Adrenal gland (tissue), 12 donors: Measurements from ENCODE around the gene RBX1. TPM values are rescaled to one million over a fixed set of nuclear protein-coding genes. Genes with fewer than 3 reads are reported as not detected.

Experiments used
- DNase-seq, 7 donors: peaks; one replicate each; pipeline ENCODE4 v3.0.0-alpha.2; 2019 to 2020
- H3K27ac ChIP-seq, 5 donors: fragments of 200-600 bp; sonication (generic) in 4 of 5; 1 replicate in 3 of 5; 2 replicates in 2 of 5; pipeline versions ENCODE4 v1.5.1 to v1.8.0; 2016 to 2020; ENCODE audit warnings: mild to moderate bottlenecking in 1 of 5
- H3K27me3 ChIP-seq: fragments of 200-600 bp; 2 replicates; pipeline ENCODE4 v1.8.0; 2021
- H3K36me3 ChIP-seq, 2 donors: fragments of 200-600 bp; replicated peaks in 1 of 2; 1 replicate in 1 of 2; 2 replicates in 1 of 2; pipeline versions ENCODE4 v1.5.1 to v1.8.0; 2018 to 2022
- H3K4me1 ChIP-seq, 2 donors: fragments of 200-600 bp; replicated peaks in 1 of 2; 1 replicate in 1 of 2; 2 replicates in 1 of 2; pipeline versions ENCODE4 v1.5.1 to v1.8.0; 2018 to 2021
- H3K4me3 ChIP-seq, 4 donors: fragments of 200-600 bp; sonication (generic) in 3 of 4; one replicate each; pipeline ENCODE4 v1.5.1; 2016 to 2018
- H3K9me3 ChIP-seq, 3 donors: fragments of 200-600 bp; sonication (generic) in 1 of 3; replicated peaks in 1 of 3; 1 replicate in 2 of 3; 2 replicates in 1 of 3; pipeline versions ENCODE4 v1.5.1 to v1.8.0; 2016 to 2021
- POLR2A ChIP-seq, 2 donors: fragments of 450-650 bp; IDR thresholded peaks; one replicate each; pipeline ENCODE4 v1.6.1; 2017; ENCODE audit warnings: antibody characterized with exemption in 2 of 2, mild to moderate bottlenecking in 2 of 2, moderate library complexity in 1 of 2
- WGBS, 4 donors: extraction: QIAGEN DNeasy Blood & Tissue Kit in 2 of 4; methylation state at CpG; one replicate each; pipeline versions ENCODE4 v1.1.5 to v1.1.7; 2013 to 2017; 5-methylcytosine and 5-hydroxymethylcytosine counted together
- intact Hi-C, 2 donors: fragments of 100-400 bp; cut with DNase I; formaldehyde crosslinking; loops; one replicate each; pipeline versions ENCODE4 v1.14.1 to v1.15.0; 2022 to 2023
- polyA plus RNA-seq, 3 donors: library from polyadenylated mRNA; stranded (reverse); fragments of 200-250 nt in 2 of 3; fragments of 350-450 nt in 1 of 3; fragmentation: Illumina TruSeq in 1 of 3; extraction: RNeasy Lipid Tissue Mini Kit (QIAGEN cat#74804) in 1 of 3; gene quantifications; one replicate each; pipeline ENCODE4 v1.2.3, GENCODE V29; 2013 to 2014
- total RNA-seq, 9 donors: library from RNA; depleted of rRNA in 4 of 9; stranded (reverse); fragments of >200 nt in 4 of 9; fragments of 120-200 nt in 1 of 9; fragmentation: NEBNext Ultra II Directional in 1 of 9; extraction: Animal tissue kit (Norgen Biotek cat#: 25700) in 1 of 9; gene quantifications; one replicate each; pipeline versions ENCODE4 v1.1.0 to v1.2.4, GENCODE V29; 2013 to 2023
- TF ChIP-seq, protein P1 (sequence below), 6 experiments: fragments of 450-650 bp in 4 of 6; fragments of 200-600 bp in 2 of 6; sonication (generic) in 1 of 6; IDR thresholded peaks; 1 replicate in 5 of 6; 2 replicates in 1 of 6; pipeline versions ENCODE4 v1.5.1 to v1.8.0; 2016 to 2021; ENCODE audit warnings: antibody characterized with exemption in 6 of 6, mild to moderate bottlenecking in 2 of 6, moderate library complexity in 1 of 6
- donor health status: healthy with polysubstance abuse.
- donor health status: Bipolar disorder and iron deficiency.
- donor health status: DM: yes; HTN: yes; CAD: no.
- donor health status: DM: no; HTN: no; CAD: no.
- donor health status: DM: no; HTN: no; CAD: no.
- donor health status: DM: yes; HTN: yes; CAD: no.

RBX1 gene
- total and polyA plus RNA-seq, 12 donors: 26.8 to 144 (median 56.6) TPM

DNA sequence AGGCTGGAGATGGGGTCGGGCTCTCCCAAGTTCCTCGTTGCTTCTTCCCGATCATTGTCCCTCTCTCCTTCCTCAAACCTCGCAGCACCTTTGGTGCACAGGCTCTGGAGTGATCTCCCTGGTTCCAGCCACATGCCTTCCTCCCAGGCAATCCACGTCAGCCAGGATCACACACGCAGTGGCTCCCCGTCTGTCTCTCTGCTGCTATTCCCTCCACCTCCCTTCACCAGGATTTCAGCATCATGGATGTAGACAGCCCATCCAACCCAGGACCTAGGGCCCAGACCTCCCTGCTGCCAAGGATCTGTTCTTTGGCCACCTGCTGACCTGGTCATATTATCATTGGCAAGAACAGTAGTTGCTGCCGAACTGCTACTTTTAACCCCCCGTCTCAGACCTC lies 40.1 kb downstream of the RBX1 start:
- intact Hi-C loops: no loop called here
- 73 to 78% (median 74%) methylated on average over 9 of the region's 9 CpGs for WGBS, 4 donors
- DNase-seq: no peak
- TF ChIP-seq, protein P1, sequence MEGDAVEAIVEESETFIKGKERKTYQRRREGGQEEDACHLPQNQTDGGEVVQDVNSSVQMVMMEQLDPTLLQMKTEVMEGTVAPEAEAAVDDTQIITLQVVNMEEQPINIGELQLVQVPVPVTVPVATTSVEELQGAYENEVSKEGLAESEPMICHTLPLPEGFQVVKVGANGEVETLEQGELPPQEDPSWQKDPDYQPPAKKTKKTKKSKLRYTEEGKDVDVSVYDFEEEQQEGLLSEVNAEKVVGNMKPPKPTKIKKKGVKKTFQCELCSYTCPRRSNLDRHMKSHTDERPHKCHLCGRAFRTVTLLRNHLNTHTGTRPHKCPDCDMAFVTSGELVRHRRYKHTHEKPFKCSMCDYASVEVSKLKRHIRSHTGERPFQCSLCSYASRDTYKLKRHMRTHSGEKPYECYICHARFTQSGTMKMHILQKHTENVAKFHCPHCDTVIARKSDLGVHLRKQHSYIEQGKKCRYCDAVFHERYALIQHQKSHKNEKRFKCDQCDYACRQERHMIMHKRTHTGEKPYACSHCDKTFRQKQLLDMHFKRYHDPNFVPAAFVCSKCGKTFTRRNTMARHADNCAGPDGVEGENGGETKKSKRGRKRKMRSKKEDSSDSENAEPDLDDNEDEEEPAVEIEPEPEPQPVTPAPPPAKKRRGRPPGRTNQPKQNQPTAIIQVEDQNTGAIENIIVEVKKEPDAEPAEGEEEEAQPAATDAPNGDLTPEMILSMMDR (IDR thresholded peaks at IDR 0.05): no peak
- no peak for TF ChIP-seq POLR2A (IDR thresholded peaks at IDR 0.05)
- H3K9me3 ChIP-seq: no peaks in the 10 kb centered on the region
- no peaks in the 10 kb centered on the region for H3K36me3 ChIP-seq
- H3K27ac ChIP-seq: no peak overlapping the region
- no peak overlapping the region for H3K4me3 ChIP-seq
- no peaks in the 10 kb centered on the region for H3K4me1 ChIP-seq
- H3K27me3 ChIP-seq: peaks cover 6% of the 10 kb centered on the region

DNA sequence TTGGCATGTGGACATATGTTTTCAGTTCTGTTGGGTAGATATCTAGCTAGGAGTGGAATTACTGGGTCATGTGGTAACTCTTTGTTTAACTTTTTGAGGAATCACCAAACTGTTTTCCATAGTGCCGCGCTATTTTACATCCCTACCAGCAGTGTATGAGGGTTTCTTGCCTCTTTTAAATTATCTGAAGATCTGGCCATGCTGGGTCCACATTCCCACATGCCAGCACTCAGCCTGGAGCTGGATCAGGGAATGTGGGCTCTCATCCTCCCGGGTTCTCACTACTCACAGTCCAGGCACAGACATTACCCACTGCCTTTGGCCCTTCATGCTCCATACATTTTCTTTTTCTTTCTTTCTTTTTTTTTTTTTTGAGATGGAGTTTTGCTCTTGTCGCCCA lies 44.6 kb downstream of the RBX1 start:
- TF ChIP-seq POLR2A (IDR thresholded peaks at IDR 0.05): no peak
- TF ChIP-seq, protein P1 (IDR thresholded peaks at IDR 0.05): no peak
- H3K36me3 ChIP-seq: no peaks in the 10 kb centered on the region
- no peak for DNase-seq
- no peak overlapping the region for H3K4me3 ChIP-seq
- WGBS, 4 donors: 89 to 97% (median 92%) methylated on average over 4 of the region's 4 CpGs
- intact Hi-C loops: no loop called here
- peaks cover 6% of the 10 kb centered on the region for H3K27me3 ChIP-seq
- no peak overlapping the region for H3K27ac ChIP-seq
- H3K4me1 ChIP-seq: no peaks in the 10 kb centered on the region
- H3K9me3 ChIP-seq: no peaks in the 10 kb centered on the region

DNA sequence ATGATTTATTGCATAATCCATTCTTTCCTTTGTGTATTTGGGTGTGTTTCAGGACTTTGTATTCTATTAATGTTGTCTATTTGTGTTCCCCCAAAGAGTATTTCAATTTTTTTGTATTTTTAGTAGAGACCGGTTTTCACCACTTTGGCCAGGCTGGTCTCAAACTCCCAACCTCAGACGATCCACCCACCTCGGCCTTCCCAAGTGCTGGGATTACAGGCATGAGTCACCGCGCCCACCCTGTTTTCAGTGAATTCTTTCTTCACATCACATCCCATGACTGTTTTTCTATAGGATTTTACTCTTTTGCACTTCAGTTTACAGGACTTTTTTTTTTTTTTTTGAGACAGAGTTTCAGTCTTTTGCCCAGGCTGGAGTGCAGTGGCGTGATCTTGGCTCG lies 46.3 kb downstream of the RBX1 start:
- intact Hi-C loops: no loop called here
- Histone ChIP-seq H3K36me3 (no peaks in the 10 kb centered on the region), H3K4me3 (no peak overlapping the region), H3K4me1 (no peaks in the 10 kb centered on the region), H3K27ac (no peak overlapping the region), H3K27me3 (peaks cover under 1% of the 10 kb centered on the region), H3K9me3 (no peaks in the 10 kb centered on the region)
- DNase-seq: no peak
- no peak for TF ChIP-seq POLR2A (IDR thresholded peaks at IDR 0.05)
- TF ChIP-seq, protein P1 (IDR thresholded peaks at IDR 0.05): no peak
- WGBS, 4 donors: 88 to 92% (median 89%) methylated on average over 7 of the region's 7 CpGs

DNA sequence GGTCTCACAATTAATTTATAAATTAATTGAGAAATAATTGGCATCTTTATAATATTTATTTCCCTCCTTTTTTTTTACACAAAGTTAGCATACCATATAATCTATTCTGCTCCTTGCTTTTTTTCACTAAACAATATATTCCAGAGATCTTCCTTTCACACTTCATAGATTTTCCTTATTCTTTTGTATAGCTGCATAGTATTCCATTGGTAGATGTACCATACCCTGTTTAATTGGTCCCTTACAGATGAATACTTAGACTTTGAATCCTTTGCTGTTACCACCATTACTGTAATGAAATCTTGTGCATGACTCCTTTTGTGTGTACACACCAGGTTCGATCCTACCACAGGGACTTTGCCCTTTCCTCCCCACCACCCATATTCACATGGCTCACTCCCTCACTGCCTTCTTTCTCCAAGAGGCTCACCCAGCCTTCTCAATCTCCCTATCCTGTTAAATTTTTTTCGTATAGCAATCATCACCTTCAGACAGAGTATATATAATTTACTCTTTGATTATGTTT lies 48.9 kb downstream of the RBX1 start:
- H3K4me1 ChIP-seq: no peaks in the 10 kb centered on the region
- no peak for TF ChIP-seq POLR2A (IDR thresholded peaks at IDR 0.05)
- TF ChIP-seq, protein P1 (IDR thresholded peaks at IDR 0.05): no peak
- no peaks in the 10 kb centered on the region for H3K36me3 ChIP-seq
- H3K27me3 ChIP-seq: no peaks in the 10 kb centered on the region
- no peak for DNase-seq
- H3K4me3 ChIP-seq: no peak overlapping the region
- H3K27ac ChIP-seq: no peak overlapping the region
- H3K9me3 ChIP-seq: no peaks in the 10 kb centered on the region
- intact Hi-C loops: no loop called here
- 67 to 88% (median 73%) methylated on average over 2 of the region's 2 CpGs for WGBS, 4 donors
